Neural progenitor cell (in vitro differentiated cells): ENCODE data around the gene TAPBPL. TPM values are rescaled to one million over a fixed set of nuclear protein-coding genes. Genes with fewer than 3 reads are reported as not detected.
A peak's percentile ranks its signal among the peaks of the same experiment; 100 is the strongest.

Experiments
- DNase-seq: peaks from one replicate; pipeline ENCODE4 v3.0.0-alpha.2; 2016; ENCODE audit warnings: low spot score
- H2AFZ ChIP-seq: fragments of 200-600 bp; sonication (generic); replicated peaks from 2 replicates; pipeline ENCODE4 v1.6.1; 2016; ENCODE audit warnings: antibody characterized with exemption
- H3F3A ChIP-seq: fragments of 200-600 bp; sonication (generic); 2 replicates; pipeline ENCODE4 v1.6.1; 2016; ENCODE audit warnings: antibody characterized with exemption, low read depth
- H3K27ac ChIP-seq: fragments of 200-600 bp; sonication (generic); 2 replicates; pipeline ENCODE4 v1.5.1; 2016; ENCODE audit warnings: mild to moderate bottlenecking
- H3K27me3 ChIP-seq: fragments of 200-600 bp; sonication (generic); 2 replicates; pipeline ENCODE4 v1.6.1; 2016; ENCODE audit warnings: mild to moderate bottlenecking, moderate library complexity
- H3K36me3 ChIP-seq: fragments of 200-600 bp; sonication (generic); 2 replicates; pipeline ENCODE4 v1.5.1; 2016
- H3K4me1 ChIP-seq: fragments of 200-600 bp; sonication (generic); 2 replicates; pipeline ENCODE4 v1.6.1; 2016; ENCODE audit warnings: mixed run types
- H3K4me2 ChIP-seq: fragments of 200-600 bp; sonication (generic); 2 replicates; pipeline ENCODE4 v1.6.1; 2016
- H3K4me3 ChIP-seq: fragments of 200-600 bp; sonication (generic); 2 replicates; pipeline ENCODE4 v1.5.1; 2016
- H3K79me2 ChIP-seq: fragments of 200-600 bp; sonication (generic); 2 replicates; pipeline ENCODE4 v1.6.1; 2016; ENCODE audit warnings: low read depth
- H3K9ac ChIP-seq: fragments of 200-600 bp; sonication (generic); 2 replicates; pipeline ENCODE4 v1.6.1; 2016
- H3K9me3 ChIP-seq: fragments of 200-600 bp; sonication (generic); 2 replicates; pipeline ENCODE4 v1.5.1; 2016; ENCODE audit warnings: low read depth
- H4K20me1 ChIP-seq: fragments of 200-600 bp; sonication (generic); 2 replicates; pipeline ENCODE4 v1.6.1; 2016; ENCODE audit warnings: low read depth
- H3K27ac Mint-ChIP-seq: 3 replicates; pipeline ENCODE4 v1.8.0; 2021; ENCODE audit warnings: mixed read lengths
- H3K27me3 Mint-ChIP-seq: 2 replicates; pipeline ENCODE4 v1.8.0; 2022; ENCODE audit warnings: low read depth, mild to moderate bottlenecking, inconsistent platforms, moderate library complexity, mixed read lengths; ENCODE audit not compliant: insufficient read depth
- H3K36me3 Mint-ChIP-seq: 3 replicates; pipeline ENCODE4 v1.8.0; 2021; ENCODE audit warnings: mixed read lengths
- H3K4me1 Mint-ChIP-seq: 3 replicates; pipeline ENCODE4 v1.8.0; 2021; ENCODE audit warnings: mixed read lengths
- H3K4me3 Mint-ChIP-seq: 3 replicates; pipeline ENCODE4 v1.8.0; 2021; ENCODE audit warnings: mild to moderate bottlenecking, moderate library complexity, mixed read lengths
- H3K9me3 Mint-ChIP-seq: 3 replicates; pipeline ENCODE4 v1.8.0; 2020; ENCODE audit warnings: mixed read lengths
- CTCF ChIP-seq: fragments of 200-600 bp; sonication (generic); IDR thresholded peaks from 2 replicates; pipeline ENCODE4 v1.5.1; 2017; ENCODE audit warnings: antibody characterized with exemption, mild to moderate bottlenecking
- EZH2 ChIP-seq: fragments of 200-600 bp; sonication (generic); IDR thresholded peaks from 2 replicates; pipeline ENCODE4 v1.6.1; 2017; ENCODE audit warnings: antibody characterized with exemption, mild to moderate bottlenecking, moderate library complexity
- EZH2phosphoT487 ChIP-seq: fragments of 200-600 bp; sonication (generic); IDR thresholded peaks from 2 replicates; pipeline ENCODE4 v1.6.1; 2017; ENCODE audit warnings: antibody characterized with exemption
- total RNA-seq: library from RNA; depleted of rRNA; stranded (reverse); fragments of >200 nt; gene quantifications from 2 replicates; pipeline ENCODE4 v1.2.3, GENCODE V29; 2015; ENCODE audit warnings: low replicate concordance

Gene TAPBPL
- total RNA-seq, 1 donor from 2014 or later, result not detected

- no peak overlapping the region for H3K9ac ChIP-seq
- TF ChIP-seq EZH2 (no peak), EZH2phosphoT487 (no peak)
- no peaks in the 10 kb centered on the region for H4K20me1 ChIP-seq
- no peak overlapping the region for H3K4me3 Mint-ChIP-seq
- peaks cover 5% of the 10 kb centered on the region for H3K36me3 Mint-ChIP-seq
- H3K27me3 Mint-ChIP-seq, result peaks cover 4% of the 10 kb centered on the region
- no peak for DNase-seq
- H3K4me1 ChIP-seq, result no peaks in the 10 kb centered on the region
- H3K9me3 ChIP-seq, result no peaks in the 10 kb centered on the region
- no peak overlapping the region for H2AFZ ChIP-seq
- H3K36me3 ChIP-seq, result no peaks in the 10 kb centered on the region
- H3K4me3 ChIP-seq, result no peak overlapping the region
- no peaks in the 10 kb centered on the region for H3K27me3 ChIP-seq
- H3K4me2 ChIP-seq, result no peak overlapping the region
- H3K27ac ChIP-seq, result no peak overlapping the region
- H3K27ac Mint-ChIP-seq, result no peak overlapping the region
- H3K9me3 Mint-ChIP-seq, result no peaks in the 10 kb centered on the region
- no peaks in the 10 kb centered on the region for H3F3A ChIP-seq
- H3K79me2 ChIP-seq, result no peaks in the 10 kb centered on the region
- H3K4me1 Mint-ChIP-seq, result no peaks in the 10 kb centered on the region
Observed at GRCh38 chr12:6459004-6459337, 7.1 kb downstream of the TAPBPL start.

GRCh38 chr12:6460751-6461371 lies 9.0 kb downstream of the TAPBPL start:
- no peaks in the 10 kb centered on the region for H4K20me1 ChIP-seq
- H3K4me1 Mint-ChIP-seq, result peaks cover 3% of the 10 kb centered on the region
- H3K27me3 ChIP-seq, result no peaks in the 10 kb centered on the region
- H3K36me3 Mint-ChIP-seq, result peaks cover 11% of the 10 kb centered on the region
- H3K4me3 ChIP-seq, result no peak overlapping the region
- TF ChIP-seq CTCF, result no peak
- TF ChIP-seq EZH2phosphoT487, result no peak
- no peak for TF ChIP-seq EZH2
- DNase-seq, result no peak
- H3K27ac ChIP-seq, result no peak overlapping the region
- no peaks in the 10 kb centered on the region for H3K36me3 ChIP-seq
- no peak overlapping the region for H3K4me2 ChIP-seq
- H3K9ac ChIP-seq, result no peak overlapping the region
- no peaks in the 10 kb centered on the region for H3K9me3 Mint-ChIP-seq
- H3K4me1 ChIP-seq, result no peaks in the 10 kb centered on the region
- no peaks in the 10 kb centered on the region for H3K9me3 ChIP-seq
- H3K27me3 Mint-ChIP-seq, result peaks cover 4% of the 10 kb centered on the region
- no peak overlapping the region for H3K27ac Mint-ChIP-seq
- peaks cover 3% of the 10 kb centered on the region for H3F3A ChIP-seq
- H3K79me2 ChIP-seq, result no peaks in the 10 kb centered on the region
- H2AFZ ChIP-seq, result no peak overlapping the region
- no peak overlapping the region for H3K4me3 Mint-ChIP-seq

GRCh38 chr12:6461401-6462233 lies 9.8 kb downstream of the TAPBPL start:
- TF ChIP-seq EZH2phosphoT487 (no peak), CTCF (no peak), EZH2 (no peak)
- H3K27me3 Mint-ChIP-seq, result peaks cover 4% of the 10 kb centered on the region

More at GRCh38 chr12:6461401-6462233, 9.8 kb downstream of the TAPBPL start:
- peaks cover 3% of the 10 kb centered on the region for H3K4me1 Mint-ChIP-seq
- no peak overlapping the region for H3K27ac ChIP-seq
- H3K9me3 Mint-ChIP-seq, result no peaks in the 10 kb centered on the region
- no peak overlapping the region for H2AFZ ChIP-seq
- no peak overlapping the region for H3K4me2 ChIP-seq
- H3K27me3 ChIP-seq, result no peaks in the 10 kb centered on the region
- peaks cover 7% of the 10 kb centered on the region for H3F3A ChIP-seq
- no peak for DNase-seq
- no peaks in the 10 kb centered on the region for H3K36me3 ChIP-seq
- no peak overlapping the region for H3K4me3 Mint-ChIP-seq
- H3K9me3 ChIP-seq, result no peaks in the 10 kb centered on the region
- H4K20me1 ChIP-seq, result no peaks in the 10 kb centered on the region
- peak overlapping the region; percentile 43 for H3K27ac Mint-ChIP-seq
- H3K36me3 Mint-ChIP-seq, result peaks cover 11% of the 10 kb centered on the region
- H3K79me2 ChIP-seq, result no peaks in the 10 kb centered on the region
- no peak overlapping the region for H3K9ac ChIP-seq
- no peak overlapping the region for H3K4me3 ChIP-seq
- H3K4me1 ChIP-seq, result no peaks in the 10 kb centered on the region
